SK-N-SH (cell line): ENCODE results near the gene TRAPPC8.

ENCODE experiments used
- CHD2 ChIP-seq: fragments of 150-350 bp; IDR thresholded peaks from 2 replicates; pipeline ENCODE4 v1.6.1; 2018; ENCODE audit warnings: low read length; ENCODE audit not compliant: partially characterized antibody
- CTCF ChIP-seq: fragments of 200-600 bp; sonication (generic); IDR thresholded peaks from 2 replicates; pipeline ENCODE4 v1.6.1; 2017; ENCODE audit warnings: antibody characterized with exemption, mild to moderate bottlenecking, moderate library complexity
- EP300 ChIP-seq, 2 experiments: IDR thresholded peaks; 2 replicates each; pipeline versions ENCODE4 v1.4.0 to v1.6.1; 2012; ENCODE audit warnings: borderline replicate concordance in 1 of 2, low read depth in 1 of 2, low read length in 1 of 2
- EZH2phosphoT487 ChIP-seq: fragments of 200-600 bp; sonication (generic); IDR thresholded peaks from 2 replicates; pipeline ENCODE4 v1.6.1; 2017; ENCODE audit warnings: low read depth, mixed run types, mild to moderate bottlenecking, antibody characterized with exemption, moderate library complexity, borderline replicate concordance
- MAX ChIP-seq: IDR thresholded peaks from 2 replicates; pipeline ENCODE4 v1.4.0; 2012; ENCODE audit warnings: low read depth
- POLR2AphosphoS5 ChIP-seq: IDR thresholded peaks from 2 replicates; pipeline ENCODE4 v1.6.1; 2012; ENCODE audit warnings: low read depth, low read length
- RCOR1 ChIP-seq: fragments of 150-350 bp; IDR thresholded peaks from 2 replicates; pipeline ENCODE4 v1.6.1; 2017; ENCODE audit warnings: antibody characterized with exemption, low read length
- REST ChIP-seq: IDR thresholded peaks from 2 replicates; pipeline ENCODE4 v1.6.1; 2012; ENCODE audit warnings: mild to moderate bottlenecking, low read depth, low read length, moderate library complexity
- SMC3 ChIP-seq: IDR thresholded peaks from 2 replicates; pipeline ENCODE4 v1.6.1; 2012; ENCODE audit warnings: low read depth, low read length, improper control_type of control experiment
- TAF1 ChIP-seq: IDR thresholded peaks from 2 replicates; pipeline ENCODE4 v1.6.1; 2012; ENCODE audit warnings: low read depth, mild to moderate bottlenecking, low read length, moderate library complexity, borderline replicate concordance
- USF1 ChIP-seq: IDR thresholded peaks from 2 replicates; pipeline ENCODE4 v1.4.0; 2012; ENCODE audit warnings: low read depth, borderline replicate concordance
- USF2 ChIP-seq: fragments of 150-350 bp; IDR thresholded peaks from 2 replicates; pipeline ENCODE4 v1.6.1; 2017; ENCODE audit warnings: antibody characterized with exemption, low read length, low read depth, borderline replicate concordance
- YY1 ChIP-seq: IDR thresholded peaks from 2 replicates; pipeline ENCODE4 v1.4.0; 2012; ENCODE audit warnings: low read depth, mild to moderate bottlenecking
- ZBTB33 ChIP-seq: IDR thresholded peaks from 2 replicates; pipeline ENCODE4 v1.4.0; 2012; ENCODE audit warnings: low read depth, borderline replicate concordance

GRCh38 chr18:31863103-31863502, 79.8 kb downstream of the TRAPPC8 start:
- TF ChIP-seq CTCF (no peak), YY1 (no peak), POLR2AphosphoS5 (no peak), USF2 (no peak), MAX (no peak), TAF1 (no peak), SMC3 (no peak), REST (no peak), RCOR1 (no peak), EZH2phosphoT487 (no peak), EP300 (IDR thresholded peaks at IDR 0.05; ENCODE audit: borderline replicate concordance in 1 of 2, low read depth in 1 of 2, low read length in 1 of 2) (no peak), ZBTB33 (no peak), CHD2 (no peak), USF1 (no peak)
